HUDEP-2 (cell line): ENCODE results near the gene SUGP1.
"Not testable (repeated sequence)": the region's sequence is repeated elsewhere in the genome, so short reads cannot be mapped to it uniquely, and the experiment has no call there.

Experiments used
- DNase-seq, 76 experiments: peaks; one replicate each; lab custom pipeline; 2025; ENCODE audit not compliant: unreplicated experiment in 76 of 76; lab: John Stamatoyannopoulos, UW

Gene SUGP1

GRCh38 chr19:19268453-19269385, 51.6 kb downstream of the SUGP1 start:
- DNase-seq, result peak in 1 of 76 experiments; percentile 4

GRCh38 chr19:19267305-19267704, 53.0 kb downstream of the SUGP1 start:
- DNase-seq, result no peak

GRCh38 chr19:19263886-19264487, 56.3 kb downstream of the SUGP1 start:
- DNase-seq, result no peak

- DNase-seq, result no peak
Observed at GRCh38 chr19:19262190-19263057, 57.9 kb downstream of the SUGP1 start.

- no peak for DNase-seq
Observed at GRCh38 chr19:19261350-19262189, 58.7 kb downstream of the SUGP1 start.

- DNase-seq, result no peak
Observed at GRCh38 chr19:19260417-19261214, 59.7 kb downstream of the SUGP1 start.

- DNase-seq, result peak in 12 of 76 experiments; percentile 8 to 38 (median 21)
Observed at GRCh38 chr19:19259741-19260140, 60.6 kb downstream of the SUGP1 start.

- DNase-seq, result no peak
Observed at GRCh38 chr19:19258589-19259338, 61.5 kb downstream of the SUGP1 start.

GRCh38 chr19:19257836-19258588, 62.3 kb downstream of the SUGP1 start:
- DNase-seq, result no peak

GRCh38 chr19:19257137-19257536, 63.2 kb downstream of the SUGP1 start:
- DNase-seq, result no peak

GRCh38 chr19:19256072-19256969, 64.0 kb downstream of the SUGP1 start:
- DNase-seq, result no peak

GRCh38 chr19:19253409-19253808, 66.9 kb downstream of the SUGP1 start:
- not testable (repeated sequence) for DNase-seq

GRCh38 chr19:19250196-19250801, 70.0 kb downstream of the SUGP1 start:
- DNase-seq, result no peak

- no peak for DNase-seq
Observed at GRCh38 chr19:19240476-19240875, 79.8 kb downstream of the SUGP1 start.

GRCh38 chr19:19239675-19240074, 80.6 kb downstream of the SUGP1 start:
- DNase-seq, result no peak

GRCh38 chr19:19238126-19238894, 82.0 kb downstream of the SUGP1 start:
- no peak for DNase-seq
